GM13976 (cell line): ENCODE measurements around the gene RB1.
"Not testable (repeated sequence)": the region's sequence is repeated elsewhere in the genome, so short reads cannot be mapped to it uniquely, and the experiment has no call there.

Experiments
- DNase-seq: peaks from one replicate; pipeline ENCODE4 v3.0.0; 2012; ENCODE audit warnings: low spot score
- in situ Hi-C: fragments of 300-500 bp; cut with MboI; formaldehyde crosslinking; loops from one replicate; pipeline ENCODE4 v1.12.0; 2022; ENCODE audit warnings: low sequenced_read_pairs, mixed read lengths, inconsistent platforms; ENCODE audit not compliant: unreplicated experiment
- TF ChIP-seq, protein P1 (sequence below): IDR thresholded peaks from 2 replicates; pipeline ENCODE4 v1.5.1; 2012; ENCODE audit warnings: borderline replicate concordance, mild to moderate bottlenecking; ENCODE audit not compliant: insufficient read depth; ENCODE audit errors: extremely low read depth, missing control alignments, control extremely low read depth

Gene RB1

DNA sequence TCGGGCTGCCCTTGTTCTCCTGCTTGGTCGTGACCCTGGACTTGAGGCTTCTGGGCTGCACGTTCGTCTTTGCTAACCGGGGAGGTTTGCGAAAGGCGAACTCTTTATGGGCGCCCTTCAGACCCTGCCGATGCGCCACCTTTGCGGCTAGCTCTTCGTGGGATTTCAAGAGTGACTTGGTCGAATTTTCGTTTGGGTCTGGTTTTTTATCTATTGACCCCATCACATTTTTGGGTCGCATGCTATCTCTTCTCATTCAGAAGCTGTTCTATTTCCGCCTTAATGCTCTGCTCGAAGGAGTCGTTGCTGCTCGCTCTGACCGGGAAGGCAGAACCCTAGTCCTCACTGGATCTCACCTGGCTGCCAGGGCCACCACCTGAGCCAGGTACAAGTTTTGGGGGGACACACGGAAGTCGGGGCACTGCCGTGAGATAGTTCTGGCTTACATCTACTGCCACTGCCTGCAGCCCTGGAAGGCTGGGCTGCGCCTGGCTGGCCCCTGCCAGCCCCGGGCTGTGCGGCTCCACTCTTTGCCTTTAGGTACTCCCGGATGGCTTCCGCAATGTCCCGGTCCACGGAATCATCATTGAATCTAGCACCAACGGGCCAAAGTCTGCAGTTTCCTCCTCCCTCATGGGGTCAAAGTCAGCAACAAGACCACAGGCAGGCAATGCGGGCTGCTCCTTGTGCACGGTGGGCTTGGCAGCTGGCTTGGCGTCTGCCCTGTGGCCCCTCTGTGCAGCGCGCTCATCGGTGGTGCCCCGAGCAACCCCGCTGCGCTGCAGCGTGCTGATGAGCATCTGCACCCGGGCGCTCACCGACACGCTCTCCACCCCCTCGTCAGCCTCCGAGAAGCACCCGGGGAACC, 16.2 kb downstream of the RB1 start:
- TF ChIP-seq, protein P1, sequence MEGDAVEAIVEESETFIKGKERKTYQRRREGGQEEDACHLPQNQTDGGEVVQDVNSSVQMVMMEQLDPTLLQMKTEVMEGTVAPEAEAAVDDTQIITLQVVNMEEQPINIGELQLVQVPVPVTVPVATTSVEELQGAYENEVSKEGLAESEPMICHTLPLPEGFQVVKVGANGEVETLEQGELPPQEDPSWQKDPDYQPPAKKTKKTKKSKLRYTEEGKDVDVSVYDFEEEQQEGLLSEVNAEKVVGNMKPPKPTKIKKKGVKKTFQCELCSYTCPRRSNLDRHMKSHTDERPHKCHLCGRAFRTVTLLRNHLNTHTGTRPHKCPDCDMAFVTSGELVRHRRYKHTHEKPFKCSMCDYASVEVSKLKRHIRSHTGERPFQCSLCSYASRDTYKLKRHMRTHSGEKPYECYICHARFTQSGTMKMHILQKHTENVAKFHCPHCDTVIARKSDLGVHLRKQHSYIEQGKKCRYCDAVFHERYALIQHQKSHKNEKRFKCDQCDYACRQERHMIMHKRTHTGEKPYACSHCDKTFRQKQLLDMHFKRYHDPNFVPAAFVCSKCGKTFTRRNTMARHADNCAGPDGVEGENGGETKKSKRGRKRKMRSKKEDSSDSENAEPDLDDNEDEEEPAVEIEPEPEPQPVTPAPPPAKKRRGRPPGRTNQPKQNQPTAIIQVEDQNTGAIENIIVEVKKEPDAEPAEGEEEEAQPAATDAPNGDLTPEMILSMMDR, result no peak
- peak; percentile 17 for DNase-seq
- in situ Hi-C loops, result no loop called here

DNA sequence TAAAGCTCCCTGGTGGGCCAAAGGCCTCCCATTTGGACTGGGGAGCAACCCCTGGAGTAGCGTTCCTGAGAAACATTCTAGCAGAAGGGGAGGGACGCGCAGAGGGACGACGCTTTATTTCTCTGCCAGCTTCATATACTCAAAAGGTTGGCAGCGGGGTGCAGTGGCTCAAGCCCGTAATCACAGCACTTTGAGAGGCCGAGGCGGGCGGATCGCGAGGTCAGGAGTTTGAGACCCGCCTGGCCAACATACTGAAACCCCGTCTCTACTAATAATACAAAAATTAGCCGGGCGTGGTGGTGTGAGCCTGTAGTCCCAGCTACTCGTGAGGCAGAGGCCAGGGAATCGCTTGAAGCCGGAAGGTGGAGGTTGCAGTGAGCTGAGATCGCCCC, 16.8 kb downstream of the RB1 start:
- in situ Hi-C loops, result no loop called here
- TF ChIP-seq, protein P1, result no peak
- DNase-seq, result no peak

DNA sequence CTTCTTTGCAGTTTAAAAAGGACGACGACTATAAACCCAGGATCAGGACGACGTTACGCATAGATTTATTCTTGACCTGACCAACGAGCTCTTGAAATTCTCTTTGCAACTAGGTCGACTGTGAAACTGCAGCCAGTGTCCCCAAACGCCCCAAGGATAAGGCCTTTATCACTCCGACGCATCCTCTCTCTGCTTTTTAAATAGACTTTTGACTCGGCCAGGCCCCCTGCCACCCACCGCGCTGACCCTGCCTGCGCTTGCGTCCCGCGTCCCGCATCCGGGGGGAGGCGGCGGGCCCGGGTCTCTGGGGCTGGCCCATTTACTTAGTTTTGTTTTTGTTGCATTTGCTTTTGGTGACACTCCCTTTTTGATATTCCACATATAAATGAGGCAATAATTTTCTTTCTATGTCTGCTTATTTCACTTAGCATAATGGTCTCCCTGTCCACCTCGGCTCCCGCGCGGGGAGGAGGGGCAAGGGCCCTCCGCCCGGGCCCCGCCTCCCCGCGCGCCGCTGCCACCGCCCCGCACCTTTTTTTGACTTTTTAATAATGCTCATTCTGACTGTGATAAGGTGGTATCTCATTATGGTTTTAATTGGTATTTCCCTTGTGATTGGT, 17.4 kb downstream of the RB1 start:
- no peak for DNase-seq
- TF ChIP-seq, protein P1, result no peak
- in situ Hi-C loops, result no loop called here

DNA sequence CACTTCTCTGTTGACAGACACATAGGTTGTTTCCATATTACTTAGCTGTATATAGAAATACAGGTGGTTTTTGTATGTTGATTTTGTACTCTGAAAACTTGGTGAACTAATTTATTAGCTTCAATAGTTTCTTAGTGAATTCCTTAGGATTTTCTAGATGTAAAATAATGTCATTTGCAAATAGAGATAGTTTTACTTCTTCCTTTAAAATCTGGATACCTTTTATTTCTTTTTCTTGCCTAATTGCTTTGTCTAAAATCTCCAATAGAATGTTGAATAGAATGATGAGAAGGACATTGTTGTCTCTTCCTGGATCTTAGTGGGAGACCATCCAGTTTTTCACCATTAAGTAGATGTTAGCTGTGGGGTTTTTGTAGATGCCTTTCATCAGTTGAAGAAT, 18.7 kb downstream of the RB1 start:
- no peak for DNase-seq
- in situ Hi-C loops, result no loop called here
- TF ChIP-seq, protein P1, result no peak

DNA sequence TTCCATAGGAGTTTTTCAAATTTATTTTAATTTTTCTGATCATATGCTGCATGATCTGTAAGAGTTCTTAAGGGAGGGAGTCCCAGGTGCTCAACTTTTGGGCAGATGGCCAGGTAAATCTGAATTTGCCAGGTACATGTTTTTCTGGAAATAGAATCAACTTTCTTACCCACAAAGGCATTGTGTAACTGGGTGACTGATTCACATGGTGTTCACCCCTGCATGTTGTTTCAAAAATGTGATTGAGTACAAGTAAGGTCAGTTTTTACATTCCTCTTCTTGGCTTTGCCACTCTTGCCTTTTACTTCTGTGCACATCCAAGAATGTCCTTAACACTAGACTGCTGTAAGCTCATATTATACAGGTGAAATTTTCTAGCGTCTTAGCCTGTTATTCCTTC, 30.4 kb downstream of the RB1 start:
- DNase-seq, result no peak
- in situ Hi-C loops, result loop anchor here (10.0 kb wide), 1 partner anchor 431 kb away; no protein-coding TSS in a partner anchor
- TF ChIP-seq, protein P1, result no peak

DNA sequence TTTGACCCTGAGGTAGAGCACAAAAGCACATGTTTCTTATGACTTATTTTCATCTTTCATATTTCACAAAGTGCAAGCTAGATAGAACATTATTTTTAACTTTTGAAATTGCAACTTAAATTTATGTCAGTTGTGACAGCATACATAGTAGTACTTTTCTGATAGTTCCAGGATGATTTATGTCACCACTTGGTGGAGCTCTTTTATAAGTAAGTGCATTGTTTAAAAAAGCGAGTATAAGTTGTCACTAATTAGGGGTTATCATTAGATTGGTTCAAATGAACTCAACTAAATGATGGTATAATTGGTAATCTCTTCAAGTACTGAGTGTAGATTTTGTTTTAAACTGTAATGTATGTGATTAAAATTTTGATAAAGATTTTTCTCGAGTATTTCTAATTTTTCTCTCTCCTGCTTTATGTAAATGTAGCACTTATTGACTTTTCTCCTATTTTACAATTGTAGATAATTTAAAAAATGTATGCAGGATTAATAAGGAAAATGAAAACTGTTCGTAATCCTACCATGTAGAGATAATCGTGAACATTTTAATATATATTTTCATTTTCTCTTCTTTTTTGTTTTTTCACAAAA, 31.1 kb downstream of the RB1 start:
- in situ Hi-C loops, result loop anchor here (10.0 kb wide), 1 partner anchor 430 kb away; no protein-coding TSS in a partner anchor
- DNase-seq, result peak; percentile 33
- TF ChIP-seq, protein P1, result peak; percentile 24

DNA sequence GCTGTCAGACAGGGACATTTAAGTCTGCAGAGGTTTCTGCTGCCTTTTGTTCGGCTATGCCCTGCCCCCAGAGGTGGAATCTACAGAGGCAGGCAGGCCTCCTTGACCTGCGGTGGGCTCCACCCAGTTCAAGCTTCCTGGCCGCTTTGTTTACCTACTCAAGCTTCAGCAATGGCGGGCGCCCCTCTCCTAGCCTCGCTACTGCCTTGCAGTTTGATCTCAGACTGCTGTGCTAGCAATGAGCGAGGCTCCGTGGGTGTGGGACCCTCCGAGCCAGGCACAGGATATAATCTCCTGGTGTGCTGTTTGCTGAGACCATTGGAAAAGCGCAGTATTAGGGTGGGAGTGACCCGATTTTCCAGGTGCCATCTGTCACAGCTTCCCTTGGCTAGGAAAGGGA, 35.6 kb downstream of the RB1 start:
- in situ Hi-C loops, result loop anchor here (10.0 kb wide), 1 partner anchor 426 kb away; no protein-coding TSS in a partner anchor
- DNase-seq, result not testable (repeated sequence)
